ENCODE measurements around the gene MYO1E.

MYO1E gene

GRCh38 chr15:59087731-59088130 is 284.9 kb downstream of the MYO1E start:
- DNase-seq (ENCODE audit: low read depth) = no peak
- no peak overlapping the region for H3K4me3 ChIP-seq (ENCODE audit: low read length)
- TF ChIP-seq, protein P1, sequence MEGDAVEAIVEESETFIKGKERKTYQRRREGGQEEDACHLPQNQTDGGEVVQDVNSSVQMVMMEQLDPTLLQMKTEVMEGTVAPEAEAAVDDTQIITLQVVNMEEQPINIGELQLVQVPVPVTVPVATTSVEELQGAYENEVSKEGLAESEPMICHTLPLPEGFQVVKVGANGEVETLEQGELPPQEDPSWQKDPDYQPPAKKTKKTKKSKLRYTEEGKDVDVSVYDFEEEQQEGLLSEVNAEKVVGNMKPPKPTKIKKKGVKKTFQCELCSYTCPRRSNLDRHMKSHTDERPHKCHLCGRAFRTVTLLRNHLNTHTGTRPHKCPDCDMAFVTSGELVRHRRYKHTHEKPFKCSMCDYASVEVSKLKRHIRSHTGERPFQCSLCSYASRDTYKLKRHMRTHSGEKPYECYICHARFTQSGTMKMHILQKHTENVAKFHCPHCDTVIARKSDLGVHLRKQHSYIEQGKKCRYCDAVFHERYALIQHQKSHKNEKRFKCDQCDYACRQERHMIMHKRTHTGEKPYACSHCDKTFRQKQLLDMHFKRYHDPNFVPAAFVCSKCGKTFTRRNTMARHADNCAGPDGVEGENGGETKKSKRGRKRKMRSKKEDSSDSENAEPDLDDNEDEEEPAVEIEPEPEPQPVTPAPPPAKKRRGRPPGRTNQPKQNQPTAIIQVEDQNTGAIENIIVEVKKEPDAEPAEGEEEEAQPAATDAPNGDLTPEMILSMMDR (IDR thresholded peaks at IDR 0.05; ENCODE audit: insufficient read depth, low read depth, low read length, missing control alignments) = no peak

All from epithelial cell of esophagus (primary cell).